GM19463 (cell line): Measurements from ENCODE around the gene NUP210.

Experiments
- ATAC-seq: cut with Tn5 transposase; IDR thresholded peaks from one replicate; pipeline ENCODE4 v1.9.1; 2021; ENCODE audit warnings: mild to moderate bottlenecking, moderate library complexity; ENCODE audit not compliant: unreplicated experiment

Gene NUP210

DNA sequence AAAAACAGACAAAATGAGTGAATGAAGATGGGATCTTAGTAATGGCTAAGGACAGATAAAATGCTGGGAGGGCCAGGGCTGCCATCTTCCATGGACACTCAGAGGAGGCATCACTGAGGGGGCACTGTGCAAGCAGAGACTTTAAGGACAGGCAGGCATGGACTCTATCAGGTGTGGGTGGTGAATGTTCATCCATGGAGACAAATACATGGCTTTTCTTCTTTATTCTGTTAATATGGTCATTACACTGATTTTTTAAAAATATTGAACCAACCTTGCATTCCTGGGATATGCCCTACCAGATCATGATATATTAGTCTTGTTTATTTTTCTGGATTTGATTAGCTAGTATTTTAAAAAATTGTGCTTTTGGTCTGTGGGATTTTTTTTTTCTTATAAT is 12.2 kb downstream of the NUP210 start:
- ATAC-seq, result no peak

- no peak for ATAC-seq
Observed at GRCh38 chr3:13407475-13407874, 12.6 kb downstream of the NUP210 start.

- no peak for ATAC-seq
Observed at GRCh38 chr3:13406190-13406589, 13.9 kb downstream of the NUP210 start.

- ATAC-seq, result no peak
Observed at GRCh38 chr3:13405614-13406013, 14.5 kb downstream of the NUP210 start.

- ATAC-seq, result no peak
Observed at GRCh38 chr3:13404626-13405452, 15.3 kb downstream of the NUP210 start.

- ATAC-seq, result no peak
Observed at GRCh38 chr3:13403847-13404246, 16.3 kb downstream of the NUP210 start.

DNA sequence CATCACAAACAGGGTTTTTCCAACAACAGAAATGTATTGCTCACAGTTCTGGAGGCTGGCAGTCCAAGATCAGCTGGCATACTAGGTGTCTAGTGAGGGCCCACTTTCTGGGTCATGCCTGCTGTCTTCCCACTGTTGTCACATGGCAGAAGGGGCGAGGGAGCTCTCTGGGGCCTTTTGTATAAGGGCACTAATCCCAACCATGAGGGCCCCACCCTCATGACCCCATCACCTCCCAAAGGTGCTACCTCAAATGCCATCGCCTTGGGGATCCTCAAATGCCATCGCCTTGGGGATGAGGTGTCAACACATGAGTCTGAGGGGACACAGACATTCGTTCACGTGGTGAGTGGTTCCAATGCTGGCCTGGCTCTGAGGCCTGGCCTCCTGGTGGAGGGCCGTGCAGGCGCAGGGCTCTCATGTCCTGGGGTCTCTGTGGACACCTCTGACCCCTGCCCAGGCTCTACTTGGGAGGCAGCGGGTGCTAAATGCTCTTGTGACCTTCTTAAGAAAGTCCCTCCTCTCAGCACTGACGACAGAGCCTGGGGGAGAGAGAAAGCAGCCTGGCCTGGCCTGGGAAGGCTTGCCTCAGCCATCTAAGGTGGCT is 16.8 kb downstream of the NUP210 start:
- no peak for ATAC-seq

DNA sequence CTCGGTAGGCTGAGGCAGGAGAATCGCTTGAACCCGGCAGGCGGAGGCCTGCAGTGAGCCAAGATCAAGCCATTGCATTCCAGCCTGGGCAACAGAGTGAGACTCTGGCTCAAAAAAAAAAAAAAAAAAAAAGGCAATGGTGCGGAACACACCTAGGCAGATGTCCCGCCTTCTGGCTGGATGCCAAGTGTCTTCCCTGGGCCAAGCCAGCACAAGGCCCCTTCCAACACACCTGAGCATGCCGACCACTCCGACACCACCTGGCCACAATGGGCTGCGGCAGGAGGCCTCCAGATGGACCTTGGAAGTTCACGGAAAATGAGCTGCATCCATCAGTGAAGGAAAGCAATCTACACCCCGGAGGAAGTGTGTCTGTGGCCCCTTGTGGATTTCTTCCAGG is 19.0 kb downstream of the NUP210 start:
- no peak for ATAC-seq

DNA sequence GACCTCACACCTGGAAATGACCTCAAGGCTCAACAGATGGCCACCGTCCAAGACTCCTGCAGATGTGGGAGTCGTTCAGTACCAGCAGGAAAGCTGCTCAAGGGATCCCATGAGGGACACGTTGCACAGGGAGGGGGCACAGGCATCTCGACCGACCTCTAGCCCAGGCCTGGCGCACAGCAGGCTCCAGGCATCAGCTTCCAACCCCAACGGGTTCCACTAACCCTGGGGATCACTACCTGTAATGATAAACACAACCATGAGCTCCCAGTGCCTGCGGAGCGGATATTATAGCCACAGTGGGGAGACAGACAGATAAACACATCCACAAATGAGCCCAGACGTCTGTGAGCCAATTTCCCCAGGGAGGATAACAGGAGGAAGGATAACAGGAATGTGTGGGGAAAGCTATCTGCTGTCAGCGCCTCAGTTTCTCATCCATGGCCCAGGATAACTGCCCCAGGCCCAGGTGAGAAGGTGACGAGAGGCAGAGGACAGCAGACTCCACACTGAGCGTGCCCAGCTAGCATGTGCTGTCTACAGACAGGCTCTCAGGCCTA is 19.9 kb downstream of the NUP210 start:
- ATAC-seq, result no peak

- no peak for ATAC-seq
Observed at GRCh38 chr3:13399603-13400002, 20.5 kb downstream of the NUP210 start.

GRCh38 chr3:13397316-13397715 is 22.8 kb downstream of the NUP210 start:
- no peak for ATAC-seq

DNA sequence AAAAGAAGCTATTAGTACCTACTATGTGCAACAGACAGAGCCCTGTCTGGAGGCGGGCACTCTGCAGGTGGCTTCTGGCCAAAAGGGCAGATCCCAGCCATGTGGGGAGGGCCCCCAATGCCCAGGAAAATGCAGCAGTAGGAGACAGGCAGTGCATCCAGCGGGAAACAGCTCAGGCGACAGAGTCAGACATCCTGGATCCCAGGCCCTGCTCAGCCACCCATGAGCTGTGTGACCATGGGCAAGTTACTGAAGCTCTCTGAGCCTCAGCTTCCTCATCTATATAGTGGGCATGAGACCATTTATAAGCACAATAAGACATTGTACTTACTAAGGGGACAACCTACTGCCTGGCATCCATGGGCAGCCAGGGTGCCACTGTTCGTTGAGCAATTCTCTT is 25.8 kb downstream of the NUP210 start:
- no peak for ATAC-seq

DNA sequence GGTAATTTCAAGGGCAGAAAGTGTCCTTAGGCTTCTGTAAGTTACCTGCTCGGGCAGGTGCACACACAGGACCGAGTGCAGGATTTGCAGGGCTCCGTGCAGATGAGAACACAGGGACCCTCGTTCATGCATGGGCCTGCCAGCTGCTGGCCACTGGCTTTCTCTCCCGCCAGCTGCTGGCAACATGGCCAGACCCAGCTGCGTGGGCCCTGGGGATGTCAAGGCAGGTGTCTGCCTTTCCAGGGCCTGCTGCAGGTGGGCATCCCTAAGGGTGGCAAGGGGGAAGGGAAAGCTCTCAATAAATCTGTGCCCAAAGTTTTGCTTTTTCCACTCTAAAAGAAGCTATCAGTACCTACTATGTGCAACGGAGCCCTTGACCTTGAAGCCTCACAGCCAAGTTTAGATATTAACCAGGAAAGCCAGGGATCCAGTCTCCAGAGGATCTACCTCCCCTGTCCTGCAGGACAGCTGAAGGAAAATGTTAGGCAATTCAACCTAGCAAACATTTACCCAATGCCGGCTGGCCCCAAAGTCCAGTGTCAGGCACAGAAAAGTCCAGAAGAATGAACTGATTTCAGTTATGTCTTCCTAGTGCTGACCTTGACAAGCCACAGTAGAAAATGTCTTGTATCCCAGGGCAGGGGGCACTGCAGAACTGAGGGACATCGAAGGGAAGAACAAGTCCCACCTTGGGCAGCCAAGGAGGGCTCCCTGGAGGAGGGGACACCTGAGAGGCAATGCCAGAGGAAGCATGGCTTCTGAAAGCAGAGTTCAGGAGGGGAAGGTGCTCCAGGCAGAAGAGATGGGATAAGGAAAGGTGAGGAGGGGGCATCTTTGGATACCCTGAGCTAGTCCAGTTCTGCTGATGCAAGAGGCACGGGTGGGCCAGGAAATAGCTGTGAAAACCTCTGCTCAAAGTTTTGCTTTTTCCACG is 26.4 kb downstream of the NUP210 start:
- ATAC-seq, result no peak

- no peak for ATAC-seq
Observed at GRCh38 chr3:13391308-13391707, 28.8 kb downstream of the NUP210 start.

DNA sequence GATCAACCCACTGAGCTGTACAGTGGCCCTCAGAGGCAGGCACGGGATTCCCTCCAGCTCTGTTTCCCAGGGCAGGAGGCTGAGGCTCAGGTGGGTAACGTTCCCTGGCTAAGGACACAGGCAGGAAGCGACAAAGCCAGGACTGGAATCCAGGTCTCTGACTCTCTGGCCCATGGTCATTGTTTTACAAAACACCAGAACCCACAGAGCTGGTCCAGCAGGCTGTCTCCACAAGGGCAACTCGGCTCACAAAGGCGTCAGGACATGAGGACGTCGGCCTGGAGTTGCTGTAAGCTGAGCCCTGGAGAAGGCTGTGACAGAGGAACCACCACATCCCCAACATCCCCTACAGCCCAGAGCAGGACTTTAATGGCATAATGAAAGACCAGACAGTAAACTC is 30.7 kb downstream of the NUP210 start:
- ATAC-seq, result no peak

GRCh38 chr3:13388816-13389215 is 31.3 kb downstream of the NUP210 start:
- no peak for ATAC-seq

GRCh38 chr3:13385373-13385965 is 34.7 kb downstream of the NUP210 start:
- ATAC-seq, result no peak

DNA sequence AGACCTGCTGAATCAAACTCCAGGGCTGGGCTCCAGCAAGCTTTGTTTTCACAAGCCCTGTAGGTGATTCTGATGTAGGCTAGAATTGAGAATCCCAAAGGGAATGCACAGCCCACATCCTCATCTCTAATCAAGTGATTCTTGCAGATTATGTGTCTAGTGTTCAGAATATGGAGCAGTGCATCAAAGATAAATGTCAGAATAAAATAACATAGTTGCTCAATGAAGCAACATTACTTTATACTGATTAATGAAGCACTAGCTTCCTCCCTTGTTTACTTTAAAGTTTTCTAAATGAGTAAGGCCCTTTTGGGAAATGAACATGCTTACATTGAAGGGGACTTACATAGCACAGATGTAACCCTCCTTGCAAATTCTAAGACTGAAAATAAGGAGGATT is 39.2 kb downstream of the NUP210 start:
- no peak for ATAC-seq

DNA sequence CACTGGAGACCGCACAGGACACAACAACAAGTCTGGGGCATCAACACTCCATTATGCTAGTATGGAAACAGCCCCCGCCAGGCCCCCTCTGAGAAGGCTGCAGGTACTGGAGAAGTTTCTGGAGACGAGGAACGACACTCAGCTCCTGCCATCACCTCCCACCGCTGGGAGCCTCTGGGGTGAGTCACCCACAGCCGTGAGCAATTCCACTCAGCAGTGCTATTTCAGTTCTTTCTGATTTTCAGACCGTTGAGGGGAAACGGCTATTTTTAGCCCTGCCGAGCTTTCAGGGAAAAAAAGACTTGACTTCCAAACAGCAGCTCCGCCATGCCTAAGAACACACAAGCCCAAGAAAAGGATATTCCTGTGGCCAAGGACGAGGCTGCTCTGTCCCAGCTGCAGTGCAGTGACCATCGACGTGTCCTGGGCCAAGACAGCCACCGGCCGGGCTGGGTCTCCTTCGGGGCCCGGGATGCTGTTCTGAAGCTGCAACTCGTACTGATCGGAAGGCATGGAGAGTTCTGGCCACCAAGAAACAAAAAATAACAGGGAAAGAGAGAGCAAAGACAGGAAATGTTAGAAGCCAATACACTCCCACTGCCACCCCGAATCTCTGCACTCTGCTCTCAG is 40.8 kb downstream of the NUP210 start:
- ATAC-seq, result no peak

- peak; percentile 97 for ATAC-seq
Observed at GRCh38 chr3:13378155-13378554, 42.0 kb downstream of the NUP210 start.
